Activated CD4-positive, CD25-positive, alpha-beta regulatory T cell (primary cell): ENCODE results near the gene NSMF.
A peak's percentile ranks its signal among the peaks of the same experiment; 100 is the strongest.

Experiments used
- DNase-seq, 4 experiments: peaks; one replicate each; lab custom pipeline; 2025; lab: John Stamatoyannopoulos, UW

Gene NSMF

GRCh38 chr9:137447722-137448601 is 11.2 kb downstream of the NSMF start:
- DNase-seq: no peak

- no peak for DNase-seq
These were observed 12.2 kb downstream of the NSMF start for GRCh38 chr9:137446851-137447471.

GRCh38 chr9:137445930-137446431 is 13.2 kb downstream of the NSMF start:
- no peak for DNase-seq

- peak; percentile 69 to 92 (median 76) for DNase-seq
These were observed 13.8 kb downstream of the NSMF start for GRCh38 chr9:137445275-137445807.

DNA sequence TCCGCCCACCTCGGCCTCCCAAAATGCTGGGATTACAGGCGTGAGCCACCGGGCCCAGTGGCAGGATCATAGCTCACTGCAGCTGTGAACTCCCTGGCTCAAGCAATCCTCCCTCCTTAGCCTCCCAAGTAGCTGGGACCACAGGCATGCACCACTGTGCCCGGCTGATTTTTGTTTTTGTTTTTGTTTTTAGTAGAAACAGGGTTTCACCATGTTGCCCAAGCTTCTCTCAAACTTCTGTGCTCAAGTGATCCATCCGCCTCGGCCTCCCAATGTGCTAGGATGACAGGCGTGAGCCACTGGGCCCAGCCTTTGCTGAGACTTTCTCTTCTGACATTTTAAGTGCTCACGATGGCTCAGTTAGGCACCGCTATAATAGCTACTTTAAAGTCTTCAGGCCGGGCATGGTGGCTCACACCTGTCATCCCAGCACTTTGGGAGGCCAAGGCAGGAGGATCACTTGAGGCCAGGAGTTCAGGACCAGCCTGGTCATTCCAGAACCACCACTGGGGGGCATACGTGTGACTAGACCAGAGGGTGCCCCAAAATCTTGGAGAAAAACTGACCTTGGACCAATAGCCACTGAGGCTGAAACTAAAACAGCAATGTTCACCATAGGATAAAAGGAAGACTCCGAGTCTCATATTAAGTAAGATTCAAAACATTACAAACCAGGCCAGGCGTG is 14.9 kb downstream of the NSMF start:
- no peak for DNase-seq

GRCh38 chr9:137441935-137442321 is 17.2 kb downstream of the NSMF start:
- no peak for DNase-seq

GRCh38 chr9:137441289-137441934 is 17.7 kb downstream of the NSMF start, which contains the start of gene ENTPD8:
Gene ENTPD8 (minus strand): TSS chr9:137441357. CDS start chr9:137438285, 3,072 bp downstream.
- DNase-seq: no peak

DNA sequence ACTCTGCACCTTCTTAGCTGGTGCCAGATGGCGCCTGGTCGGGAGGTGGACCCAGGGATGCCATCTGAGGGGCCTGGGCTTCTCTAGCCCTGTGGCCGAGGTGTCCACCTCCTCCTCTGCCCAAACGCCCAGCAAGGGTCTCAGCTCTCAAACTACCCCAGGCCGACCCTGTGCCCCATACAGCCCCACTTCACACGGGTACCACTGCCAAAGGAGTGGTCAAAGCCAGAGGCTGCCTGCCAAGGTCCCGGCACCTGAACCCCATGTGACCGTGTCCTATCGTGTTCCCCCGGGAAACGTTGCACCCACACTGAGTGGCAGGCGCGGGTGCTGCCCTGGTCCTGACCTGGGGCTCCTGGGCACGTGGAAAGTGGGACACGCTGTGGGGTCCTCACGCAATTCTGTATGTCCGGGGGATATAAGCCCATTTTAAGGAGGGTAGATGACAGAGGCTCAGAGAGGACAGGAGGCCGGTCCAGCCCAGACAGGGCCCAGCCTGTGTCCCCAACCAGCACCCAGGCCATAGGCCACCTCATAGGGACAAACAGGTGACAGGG is 19.9 kb downstream of the NSMF start:
- DNase-seq: no peak

- DNase-seq: no peak
These were observed 20.5 kb downstream of the NSMF start for GRCh38 chr9:137438591-137439157.

DNA sequence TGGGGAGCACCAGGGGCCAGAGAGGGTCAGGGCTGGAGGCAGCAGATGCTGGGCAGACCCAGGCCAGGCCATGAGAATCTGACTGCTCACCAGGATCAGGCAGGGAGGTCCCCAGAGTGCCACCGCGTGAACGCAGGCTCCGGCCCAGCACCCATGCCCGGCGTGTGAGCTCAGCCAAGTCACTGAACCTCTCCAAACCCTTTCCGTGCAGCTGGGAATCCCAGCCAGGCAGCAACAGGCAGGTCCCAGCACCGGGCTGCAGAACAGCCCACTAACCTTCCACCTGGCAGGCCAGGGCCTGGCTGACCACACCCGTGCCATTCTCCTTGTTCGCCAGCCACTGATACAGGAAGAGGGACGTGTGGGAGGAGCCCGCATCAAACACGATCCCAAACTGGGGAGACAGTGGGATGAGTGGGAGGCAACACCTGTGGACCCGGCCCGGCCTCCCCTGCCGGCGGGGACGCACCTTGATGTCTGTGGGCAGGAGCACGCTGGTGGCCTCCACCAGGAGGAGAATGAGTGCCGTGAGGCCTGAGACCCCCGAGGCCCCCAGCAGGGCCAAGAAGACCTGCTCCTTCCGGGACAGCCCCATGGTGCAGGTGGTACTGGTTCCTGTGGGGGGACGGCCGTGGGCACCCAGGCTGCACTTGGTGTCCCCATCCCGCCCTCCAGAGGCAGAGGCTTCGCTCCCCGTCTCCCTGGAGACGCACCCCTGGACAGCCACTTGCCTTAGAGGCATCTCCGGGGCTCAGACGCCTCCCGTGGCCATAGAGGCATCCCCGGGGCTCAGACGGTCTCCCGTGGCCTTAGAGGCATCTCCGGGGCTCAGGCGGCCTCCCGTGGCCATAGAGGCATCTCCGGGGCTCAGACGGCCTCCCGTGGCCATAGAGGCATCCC is 21.2 kb downstream of the NSMF start:
- DNase-seq: no peak

- DNase-seq: no peak
These were observed 22.2 kb downstream of the NSMF start for GRCh38 chr9:137436761-137437600.

DNA sequence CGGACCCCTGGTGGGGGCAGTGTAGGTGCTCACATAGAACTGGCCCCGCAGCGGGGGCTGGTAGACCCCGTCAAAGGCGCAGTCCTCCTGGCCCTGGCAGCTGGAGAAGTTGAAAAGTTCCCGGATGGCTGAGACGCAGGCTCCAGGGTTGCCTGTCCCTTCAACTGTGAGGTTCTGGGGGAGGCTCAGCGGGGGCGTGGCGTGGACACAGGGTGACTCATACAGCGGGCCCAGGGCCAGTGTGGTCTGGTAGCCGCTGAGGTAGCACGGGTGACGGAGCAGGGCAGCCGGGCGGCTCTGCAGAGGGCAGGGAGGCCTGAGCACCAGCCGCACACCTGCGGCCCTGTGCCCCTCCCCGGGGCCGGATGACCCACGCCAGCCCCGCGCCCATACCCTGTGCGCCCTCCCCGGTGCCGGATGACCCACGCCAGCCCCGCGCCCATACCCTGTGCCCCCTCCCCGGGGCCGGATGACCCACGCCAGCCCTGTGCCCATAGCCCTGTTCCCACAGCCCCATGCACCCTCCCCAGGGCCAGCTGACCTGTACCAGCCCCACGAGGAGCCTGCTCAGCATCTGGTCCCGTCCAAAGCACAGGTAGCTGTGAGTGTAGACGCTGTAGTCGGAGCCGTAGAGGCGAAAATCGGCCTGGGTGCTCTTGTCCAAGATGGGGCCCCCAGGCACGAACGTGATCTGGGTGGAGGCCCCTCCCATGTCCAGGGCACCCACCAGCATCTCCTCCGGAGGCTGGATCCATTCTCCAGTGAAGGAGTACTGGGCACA is 23.0 kb downstream of the NSMF start:
- DNase-seq: no peak

DNA sequence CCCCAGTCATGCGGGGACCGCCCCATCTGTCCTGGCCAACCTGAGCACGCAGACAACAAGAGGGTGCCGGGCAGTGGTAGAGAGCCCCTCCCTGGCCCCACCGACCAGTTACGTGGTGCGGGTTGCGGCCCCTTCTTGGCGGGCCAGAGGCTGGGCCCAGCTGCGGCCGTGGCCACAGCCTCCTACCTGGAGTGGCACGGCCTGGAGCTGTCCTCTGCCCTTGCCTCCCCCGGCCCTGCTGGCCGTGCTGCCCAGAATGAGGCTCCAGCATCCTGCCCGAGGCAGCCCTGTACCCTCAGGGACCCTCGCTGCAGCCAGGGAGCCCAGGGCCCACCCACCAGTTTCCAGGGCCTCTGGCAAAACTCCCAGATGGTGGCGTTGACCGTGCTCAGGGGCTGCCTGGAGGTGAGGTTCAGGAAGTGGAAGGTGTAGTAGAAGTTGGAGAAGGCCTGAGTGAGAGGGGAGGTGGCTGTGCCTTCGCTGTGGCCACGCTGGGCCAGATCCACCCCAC is 23.7 kb downstream of the NSMF start:
- DNase-seq: no peak

GRCh38 chr9:137434498-137435380 is 24.4 kb downstream of the NSMF start:
- no peak for DNase-seq

- no peak for DNase-seq
These were observed 25.2 kb downstream of the NSMF start for GRCh38 chr9:137433916-137434431.

DNA sequence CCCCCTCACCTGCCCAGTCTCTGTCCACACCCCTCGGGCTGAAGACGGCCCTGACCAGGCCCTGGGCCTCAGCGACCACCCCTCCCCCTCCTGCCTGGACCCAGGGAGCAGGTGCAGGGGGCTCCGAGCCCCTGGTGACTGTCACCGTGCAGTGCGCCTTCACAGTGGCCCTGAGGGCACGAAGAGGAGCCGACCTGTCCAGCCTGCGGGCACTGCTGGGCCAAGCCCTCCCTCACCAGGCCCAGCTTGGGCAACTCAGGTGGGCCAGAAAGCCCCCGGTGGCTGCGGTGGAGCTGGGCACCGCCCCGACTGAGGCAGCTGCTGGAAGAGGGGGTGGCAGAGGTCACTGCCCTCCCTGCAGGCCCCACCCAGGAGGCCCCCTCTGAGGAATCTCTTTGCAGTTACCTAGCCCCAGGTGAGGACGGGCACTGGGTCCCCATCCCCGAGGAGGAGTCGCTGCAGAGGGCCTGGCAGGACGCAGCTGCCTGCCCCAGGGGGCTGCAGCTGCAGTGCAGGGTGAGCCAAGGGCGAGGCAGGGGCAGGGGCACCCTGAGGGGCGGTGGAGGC is 25.7 kb downstream of the NSMF start:
- no peak for DNase-seq
